Measurements from ENCODE around the gene ERC2.

Gene ERC2

DNA sequence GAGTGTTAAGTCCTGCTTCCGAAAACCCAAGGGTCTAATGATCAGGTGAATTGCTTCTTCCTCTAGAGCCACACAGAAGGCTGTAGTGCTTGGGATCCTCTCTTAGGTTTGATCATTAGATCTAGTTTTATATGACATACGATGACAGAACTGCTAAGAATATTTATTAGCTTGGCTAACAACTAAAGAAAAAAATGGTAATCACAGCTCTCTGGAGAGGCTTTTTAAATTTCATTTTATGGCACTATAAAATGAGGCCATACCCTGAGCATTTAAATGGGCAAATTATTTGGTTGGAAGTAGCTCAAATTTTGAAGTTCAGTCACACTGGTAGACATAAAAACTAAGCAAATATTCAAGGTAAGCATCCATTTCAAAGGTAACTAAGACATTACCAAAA is 498.6 kb downstream of the ERC2 start:
- no peak for DNase-seq

DNA sequence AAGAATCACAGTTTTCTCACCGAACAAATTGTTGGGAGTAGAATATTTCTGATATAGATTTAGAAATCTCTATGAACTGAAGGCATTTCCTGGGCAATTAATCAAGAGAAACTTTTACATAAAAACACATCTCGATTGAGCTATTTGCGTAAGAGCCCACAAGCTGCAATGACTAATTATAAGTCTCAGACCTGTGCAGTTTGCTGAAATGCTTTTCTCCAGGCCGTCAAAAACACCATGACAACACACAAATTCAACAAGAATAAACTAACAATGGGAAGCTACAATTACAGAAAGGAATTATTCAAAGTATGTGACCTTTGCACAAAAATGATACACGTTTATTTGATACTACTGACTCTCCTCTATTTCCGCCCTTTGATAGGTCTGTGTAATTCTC is 499.9 kb downstream of the ERC2 start:
- DNase-seq: peak; percentile 29

DNA sequence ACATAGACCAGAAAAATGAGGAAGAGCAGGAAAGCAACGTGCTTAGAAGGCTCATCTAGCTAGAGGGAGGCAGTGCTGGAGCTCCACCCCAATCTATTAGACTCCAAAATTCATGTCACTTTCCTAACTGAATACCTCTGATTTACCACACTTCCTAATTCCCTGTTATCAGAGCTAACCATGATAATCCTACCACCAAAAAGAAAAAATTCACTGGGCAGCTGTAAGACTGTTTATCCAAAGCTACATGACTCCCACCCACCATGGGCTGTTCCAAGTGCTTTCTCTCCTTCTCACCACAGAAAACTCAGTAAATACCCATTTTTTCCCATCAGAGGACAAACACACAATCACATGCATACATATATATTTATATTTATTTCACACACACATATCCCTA is 501.7 kb downstream of the ERC2 start:
- no peak for DNase-seq

DNA sequence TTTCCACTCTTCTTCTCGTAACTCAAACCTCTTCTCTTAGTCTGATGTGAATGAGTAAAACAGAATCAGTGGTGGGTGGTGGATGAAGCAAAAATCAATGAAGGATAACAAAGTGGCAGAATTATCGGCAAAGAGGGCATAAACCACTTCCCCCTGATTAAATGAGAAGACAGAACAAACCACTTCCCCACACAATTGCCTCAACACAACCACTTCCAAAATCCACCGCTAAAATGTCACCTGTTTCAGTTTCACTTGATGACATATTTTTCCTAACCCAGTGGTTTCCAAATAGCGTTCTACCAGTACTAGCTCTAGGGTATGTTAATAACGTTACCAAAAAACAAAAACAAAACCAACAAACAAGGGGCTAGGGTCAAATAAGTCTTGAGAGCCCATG is 502.5 kb downstream of the ERC2 start:
- DNase-seq: no peak

DNA sequence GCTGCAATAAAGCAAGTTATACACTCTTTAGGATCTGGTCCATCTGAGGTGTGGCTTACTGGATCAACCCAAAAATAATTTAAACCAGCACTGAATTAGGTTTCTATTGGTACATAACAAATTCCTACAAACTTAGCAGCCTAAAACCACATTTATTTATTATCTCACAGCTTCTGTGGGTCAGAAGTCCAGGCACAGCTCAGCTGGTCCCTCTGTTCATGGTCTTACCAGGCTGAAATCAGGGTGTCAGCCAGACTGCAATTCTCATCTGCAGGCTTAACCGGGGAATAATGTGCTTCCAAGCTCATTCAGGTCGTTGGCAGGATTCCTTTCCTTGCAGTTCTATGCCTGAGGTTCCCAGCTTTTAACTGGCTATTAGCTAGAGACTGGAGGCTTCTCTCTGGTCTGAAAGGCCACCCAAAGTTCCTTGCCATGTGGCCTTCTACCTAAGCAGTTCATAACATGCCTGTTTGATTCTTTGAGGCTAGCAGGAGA is 503.7 kb downstream of the ERC2 start:
- no peak for DNase-seq

DNA sequence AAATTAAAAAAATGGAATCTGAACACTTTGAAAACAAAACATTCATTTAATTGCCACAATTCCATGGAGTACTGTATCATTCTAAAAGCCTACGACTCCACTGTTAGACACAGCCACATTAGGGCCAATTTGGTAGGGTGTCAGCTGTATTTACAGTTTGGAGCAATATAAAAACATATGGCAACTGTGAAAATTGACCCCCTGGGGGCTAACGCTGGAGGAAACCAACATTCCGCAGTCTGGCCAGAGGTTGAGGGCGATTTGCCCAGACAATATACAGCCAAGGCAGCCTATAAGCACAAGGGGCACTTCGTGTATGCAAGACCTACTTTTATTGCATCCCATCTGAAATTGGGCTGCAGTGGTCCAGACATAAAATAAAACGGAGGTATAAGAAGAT is 504.7 kb downstream of the ERC2 start:
- DNase-seq: no peak

GRCh38 chr3:55959471-55960080 is 508.7 kb downstream of the ERC2 start:
- no peak for DNase-seq

- DNase-seq: no peak
Observed at GRCh38 chr3:55958605-55959004, 509.7 kb downstream of the ERC2 start.

- peak; percentile 12 for DNase-seq
Observed at GRCh38 chr3:55955891-55956477, 512.3 kb downstream of the ERC2 start.

DNA sequence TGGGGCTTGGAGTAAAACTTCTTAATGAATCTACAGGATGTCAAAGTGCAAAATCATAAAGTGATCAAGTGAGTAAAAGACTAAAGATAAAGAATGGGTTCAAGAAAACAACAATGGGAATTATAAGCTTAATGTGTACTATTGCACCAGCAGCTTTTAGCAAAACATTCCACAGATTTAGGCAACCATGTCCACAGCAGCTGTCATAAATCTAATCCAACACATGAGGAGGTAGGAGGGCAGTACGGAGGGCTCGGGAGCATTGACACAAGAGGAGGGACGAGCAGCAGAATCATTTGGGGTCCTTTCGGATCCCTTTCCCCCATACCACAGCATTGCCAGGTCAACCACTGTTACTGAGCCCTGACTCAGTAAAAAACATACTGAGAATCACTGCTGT is 516.9 kb downstream of the ERC2 start:
- DNase-seq: no peak

GRCh38 chr3:55947406-55947805 is 520.9 kb downstream of the ERC2 start:
- no peak for DNase-seq

GRCh38 chr3:55946574-55947160 is 521.6 kb downstream of the ERC2 start:
- no peak for DNase-seq

DNA sequence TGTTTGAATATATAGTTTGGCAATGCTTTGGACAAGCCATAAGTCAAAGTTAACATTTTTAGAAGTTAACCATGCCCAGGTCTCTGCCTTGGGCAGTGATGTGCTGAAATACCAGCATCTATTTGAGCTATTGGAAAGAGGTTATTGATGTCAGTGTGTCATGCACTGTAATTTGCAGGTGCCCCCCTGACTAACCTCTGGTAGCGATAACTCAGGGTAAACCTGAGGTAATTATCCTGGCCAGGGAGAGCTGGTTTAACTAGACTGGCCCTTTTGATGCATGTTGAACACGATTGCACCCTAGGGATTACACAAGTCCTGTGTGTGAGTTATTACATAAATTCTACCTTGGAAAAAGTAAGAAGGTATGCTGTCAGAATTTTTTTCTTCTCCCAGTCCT is 525.4 kb downstream of the ERC2 start:
- no peak for DNase-seq

- no peak for DNase-seq
Observed at GRCh38 chr3:55939287-55939686, 529.0 kb downstream of the ERC2 start.

GRCh38 chr3:55937301-55937700 is 531.0 kb downstream of the ERC2 start:
- DNase-seq: no peak

DNA sequence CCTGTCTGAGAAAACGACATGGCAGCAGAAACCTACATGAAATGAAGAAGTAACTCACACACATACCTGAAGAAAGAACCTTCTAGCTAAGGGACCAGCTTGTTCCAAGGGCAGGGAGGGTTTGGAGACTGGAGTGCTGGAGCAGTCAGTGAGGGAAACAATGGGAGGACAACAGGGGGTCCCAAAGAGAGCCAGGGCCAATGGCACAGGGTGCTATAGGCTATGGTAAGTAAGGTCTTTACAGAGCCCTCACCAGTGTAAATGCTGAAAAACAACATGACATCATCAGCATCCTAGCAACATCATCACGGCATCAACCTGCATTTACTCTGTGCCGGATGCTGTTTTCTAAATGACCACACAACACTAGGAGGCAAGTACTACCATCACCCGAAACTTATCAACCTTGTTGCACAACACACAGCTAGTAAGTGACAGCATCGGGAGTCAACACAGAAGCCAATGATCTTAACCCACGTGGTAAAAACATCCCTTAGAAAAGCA is 531.7 kb downstream of the ERC2 start:
- DNase-seq: no peak

DNA sequence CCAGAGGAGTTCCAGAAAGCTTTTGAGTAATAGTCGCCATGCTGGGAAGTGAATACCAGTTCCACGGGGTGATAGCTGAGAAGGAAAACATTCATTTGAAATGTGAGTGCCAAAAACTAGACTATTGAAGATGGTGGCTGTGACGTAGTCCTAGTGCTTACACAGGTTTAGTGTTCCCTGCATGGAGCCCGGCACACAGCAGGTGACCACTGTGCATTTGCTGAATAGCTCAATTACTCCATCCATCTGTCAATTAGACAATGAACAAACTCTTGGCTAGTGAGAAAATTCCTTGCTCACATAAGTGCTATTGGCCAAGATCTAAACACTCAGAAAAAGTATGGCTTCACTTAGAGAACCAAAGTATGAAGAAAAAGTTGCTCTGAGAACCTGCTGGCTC is 533.0 kb downstream of the ERC2 start:
- no peak for DNase-seq

DNA sequence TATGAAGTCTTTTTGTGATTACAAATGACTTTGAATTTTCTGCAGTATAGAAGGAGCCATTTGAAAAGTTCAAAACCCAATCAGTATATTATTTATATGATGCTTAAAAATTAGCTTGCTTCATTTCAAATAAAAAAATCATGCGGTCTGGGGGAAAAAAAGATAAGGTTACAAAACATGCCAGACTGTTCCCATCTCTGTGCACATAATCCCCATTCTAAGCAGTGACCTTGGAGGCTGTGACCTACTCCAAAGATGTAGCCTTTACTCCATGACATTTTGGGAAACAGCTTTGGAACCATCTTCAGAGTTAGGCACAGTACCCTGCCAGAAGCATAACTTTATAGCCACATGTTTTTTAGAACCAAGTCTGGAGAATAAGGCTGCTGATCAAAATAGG is 533.5 kb downstream of the ERC2 start:
- DNase-seq: no peak

GRCh38 chr3:55929154-55929869 is 539.0 kb downstream of the ERC2 start:
- DNase-seq: no peak

DNA sequence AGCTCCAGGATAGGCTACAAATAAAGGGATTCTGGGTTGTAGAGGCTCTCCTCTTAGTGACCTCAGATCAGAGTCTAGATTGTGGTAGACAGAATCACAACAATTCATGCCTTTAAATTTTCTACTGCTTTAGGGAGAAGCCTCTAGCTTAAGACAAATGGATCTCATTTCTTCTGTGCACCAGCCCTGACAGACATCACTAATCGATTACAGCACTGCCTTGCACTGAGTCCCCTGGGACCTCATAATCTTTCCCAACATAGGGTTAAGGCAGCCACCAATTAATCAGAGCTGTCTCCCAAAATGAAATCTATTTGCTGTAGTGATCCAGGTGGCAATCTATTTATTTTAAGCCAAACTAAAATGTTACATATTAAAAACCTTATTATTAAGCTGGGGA is 544.6 kb downstream of the ERC2 start:
- DNase-seq: no peak

GRCh38 chr3:55923207-55923606 is 545.1 kb downstream of the ERC2 start:
- DNase-seq: no peak

DNA sequence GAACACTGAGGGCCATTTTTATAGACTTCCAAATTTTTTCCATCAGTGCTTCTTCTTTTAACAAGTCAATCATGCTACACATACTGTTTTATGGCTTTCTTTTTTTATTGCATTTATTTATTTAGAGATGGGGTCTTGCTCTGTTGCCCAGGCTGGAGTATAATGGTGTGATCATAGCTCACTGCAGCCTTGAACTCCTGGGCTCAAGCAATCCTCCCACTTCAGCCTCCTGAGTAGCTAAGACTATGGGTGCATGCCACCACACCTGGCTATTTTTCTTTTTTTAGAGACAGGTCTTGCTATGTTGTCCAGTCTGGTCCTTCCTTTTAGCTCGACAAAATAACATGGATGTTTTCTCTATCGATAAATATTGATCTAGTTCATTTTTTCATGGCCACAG is 555.4 kb downstream of the ERC2 start:
- no peak for DNase-seq

DNA sequence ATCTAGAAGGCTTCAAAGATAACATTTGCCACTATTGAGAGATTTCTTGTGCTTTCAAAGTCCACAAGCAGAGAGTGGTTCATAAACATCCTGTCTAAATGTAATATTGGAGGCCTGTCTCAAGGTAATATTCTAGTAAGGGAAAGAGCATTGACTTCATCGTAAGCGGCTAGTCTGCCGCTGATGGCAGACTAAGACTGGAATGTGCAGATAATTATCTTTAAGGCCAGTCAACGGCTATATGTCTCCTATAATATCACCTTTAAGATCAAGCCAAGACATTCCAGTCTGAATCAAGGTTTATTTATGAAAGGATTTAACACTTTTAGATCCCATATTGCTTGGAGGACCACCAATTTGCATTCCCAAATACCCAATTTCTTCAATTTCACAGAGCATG is 557.0 kb downstream of the ERC2 start:
- no peak for DNase-seq

GRCh38 chr3:55910543-55910942 is 557.7 kb downstream of the ERC2 start:
- no peak for DNase-seq

Data from fibroblast of skin of abdomen (primary cell).